OCI-LY1 (cell line): ENCODE measurements around the gene FAM237A.

ENCODE experiments used
- H2AFZ ChIP-seq: fragments of 200-600 bp; sonication (generic), shearing (Covaris generic); 2 replicates; pipeline ENCODE4 v1.6.0; 2014; ENCODE audit warnings: antibody characterized with exemption, mild to moderate bottlenecking, low read length
- H3F3A ChIP-seq: fragments of 200-600 bp; sonication (generic), shearing (Covaris generic); 2 replicates; pipeline ENCODE4 v1.6.0; 2014; ENCODE audit warnings: mild to moderate bottlenecking, antibody characterized with exemption, low read length, moderate library complexity; ENCODE audit not compliant: insufficient read depth
- H3K27ac ChIP-seq: fragments of 200-600 bp; sonication (generic); 2 replicates; pipeline ENCODE4 v1.5.1; 2014; ENCODE audit warnings: low read length, mixed run types, mild to moderate bottlenecking, low read depth; ENCODE audit not compliant: poor library complexity, severe bottlenecking
- H3K27me3 ChIP-seq: fragments of 200-600 bp; sonication (generic); 2 replicates; pipeline ENCODE4 v1.6.0; 2014; ENCODE audit warnings: antibody characterized with exemption, mild to moderate bottlenecking, low read length, moderate library complexity; ENCODE audit not compliant: insufficient read depth
- H3K36me3 ChIP-seq: fragments of 200-600 bp; sonication (generic); 2 replicates; pipeline ENCODE4 v1.6.1; 2014; ENCODE audit warnings: mild to moderate bottlenecking, antibody characterized with exemption, low read length, moderate library complexity, mixed read lengths; ENCODE audit not compliant: insufficient read depth
- H3K4me1 ChIP-seq: fragments of 200-600 bp; sonication (generic); 2 replicates; pipeline ENCODE4 v1.5.1; 2014; ENCODE audit warnings: mild to moderate bottlenecking, low read length, moderate library complexity; ENCODE audit not compliant: insufficient read depth, severe bottlenecking
- H3K4me2 ChIP-seq: fragments of 200-600 bp; sonication (generic), shearing (Covaris generic); 2 replicates; pipeline ENCODE4 v1.6.1; 2014; ENCODE audit warnings: low read length
- H3K4me3 ChIP-seq: fragments of 200-600 bp; sonication (generic); 2 replicates; pipeline ENCODE4 v1.5.1; 2014; ENCODE audit warnings: low read length, low read depth, mild to moderate bottlenecking, mixed read lengths; ENCODE audit not compliant: poor library complexity, severe bottlenecking
- H3K79me2 ChIP-seq: fragments of 200-600 bp; shearing (Covaris generic); 2 replicates; pipeline ENCODE4 v1.6.1; 2016; ENCODE audit warnings: mixed run types, low read length, mixed read lengths; ENCODE audit not compliant: insufficient read depth
- H3K9ac ChIP-seq: fragments of 200-600 bp; sonication (generic), shearing (Covaris generic); 2 replicates; pipeline ENCODE4 v1.6.1; 2014; ENCODE audit warnings: mild to moderate bottlenecking, low read length, mixed read lengths
- H3K9me2 ChIP-seq: fragments of 200-600 bp; sonication (generic), shearing (Covaris generic); 2 replicates; pipeline ENCODE4 v1.6.1; 2014; ENCODE audit warnings: low read depth, mild to moderate bottlenecking, low read length, mixed read lengths
- H3K9me3 ChIP-seq: fragments of 200-600 bp; shearing (Covaris generic); 2 replicates; pipeline ENCODE4 v1.6.1; 2014; ENCODE audit warnings: low read length, mixed read lengths
- H4K20me1 ChIP-seq: fragments of 200-600 bp; sonication (generic), shearing (Covaris generic); 2 replicates; pipeline ENCODE4 v1.6.0; 2016; ENCODE audit warnings: mild to moderate bottlenecking, low read length; ENCODE audit not compliant: insufficient read depth
- EZH2 ChIP-seq: fragments of 200-600 bp; sonication (generic), shearing (Covaris generic); IDR thresholded peaks from 2 replicates; pipeline ENCODE4 v1.8.0; 2017; ENCODE audit warnings: borderline replicate concordance, mixed run types, mild to moderate bottlenecking, antibody characterized with exemption, low read length, moderate library complexity, mixed read lengths
- TF ChIP-seq, protein P1 (sequence below): fragments of 200-600 bp; sonication (generic), shearing (Covaris generic); IDR thresholded peaks from 2 replicates; pipeline ENCODE4 v1.5.1; 2017; ENCODE audit warnings: mild to moderate bottlenecking, antibody characterized with exemption, low read length, moderate library complexity, mixed read lengths

Gene FAM237A

DNA sequence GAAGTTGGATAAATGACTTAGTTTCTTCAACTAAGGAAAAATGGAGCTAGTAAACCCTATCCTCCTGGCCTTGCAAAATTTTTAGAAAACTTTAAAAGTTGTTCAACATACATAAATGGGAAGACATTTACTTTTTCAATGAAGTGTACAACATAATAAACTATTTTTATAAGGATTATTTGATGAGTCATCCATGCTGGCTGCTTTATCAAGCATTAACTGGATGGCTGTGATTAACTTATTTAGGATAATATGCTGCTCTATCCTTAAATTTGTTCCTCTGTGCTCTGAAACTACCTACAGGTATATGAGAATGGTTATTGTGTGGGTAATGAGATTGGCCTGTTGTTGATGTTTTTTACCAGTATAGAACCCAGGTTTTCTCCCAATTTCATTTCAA is 54.6 kb downstream of the FAM237A start:
- Histone ChIP-seq H3K4me1 (no peaks in the 10 kb centered on the region), H3K4me2 (no peak overlapping the region), H2AFZ (no peak overlapping the region), H3K79me2 (no peaks in the 10 kb centered on the region), H3K36me3 (no peaks in the 10 kb centered on the region), H3K27ac (no peak overlapping the region), H3K9me3 (no peaks in the 10 kb centered on the region), H3K4me3 (no peak overlapping the region), H3K9ac (no peak overlapping the region), H3K27me3 (no peaks in the 10 kb centered on the region), H3F3A (no peaks in the 10 kb centered on the region), H4K20me1 (no peaks in the 10 kb centered on the region), H3K9me2 (no peaks in the 10 kb centered on the region)
- TF ChIP-seq EZH2, result no peak
- TF ChIP-seq, protein P1, sequence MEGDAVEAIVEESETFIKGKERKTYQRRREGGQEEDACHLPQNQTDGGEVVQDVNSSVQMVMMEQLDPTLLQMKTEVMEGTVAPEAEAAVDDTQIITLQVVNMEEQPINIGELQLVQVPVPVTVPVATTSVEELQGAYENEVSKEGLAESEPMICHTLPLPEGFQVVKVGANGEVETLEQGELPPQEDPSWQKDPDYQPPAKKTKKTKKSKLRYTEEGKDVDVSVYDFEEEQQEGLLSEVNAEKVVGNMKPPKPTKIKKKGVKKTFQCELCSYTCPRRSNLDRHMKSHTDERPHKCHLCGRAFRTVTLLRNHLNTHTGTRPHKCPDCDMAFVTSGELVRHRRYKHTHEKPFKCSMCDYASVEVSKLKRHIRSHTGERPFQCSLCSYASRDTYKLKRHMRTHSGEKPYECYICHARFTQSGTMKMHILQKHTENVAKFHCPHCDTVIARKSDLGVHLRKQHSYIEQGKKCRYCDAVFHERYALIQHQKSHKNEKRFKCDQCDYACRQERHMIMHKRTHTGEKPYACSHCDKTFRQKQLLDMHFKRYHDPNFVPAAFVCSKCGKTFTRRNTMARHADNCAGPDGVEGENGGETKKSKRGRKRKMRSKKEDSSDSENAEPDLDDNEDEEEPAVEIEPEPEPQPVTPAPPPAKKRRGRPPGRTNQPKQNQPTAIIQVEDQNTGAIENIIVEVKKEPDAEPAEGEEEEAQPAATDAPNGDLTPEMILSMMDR, result no peak

DNA sequence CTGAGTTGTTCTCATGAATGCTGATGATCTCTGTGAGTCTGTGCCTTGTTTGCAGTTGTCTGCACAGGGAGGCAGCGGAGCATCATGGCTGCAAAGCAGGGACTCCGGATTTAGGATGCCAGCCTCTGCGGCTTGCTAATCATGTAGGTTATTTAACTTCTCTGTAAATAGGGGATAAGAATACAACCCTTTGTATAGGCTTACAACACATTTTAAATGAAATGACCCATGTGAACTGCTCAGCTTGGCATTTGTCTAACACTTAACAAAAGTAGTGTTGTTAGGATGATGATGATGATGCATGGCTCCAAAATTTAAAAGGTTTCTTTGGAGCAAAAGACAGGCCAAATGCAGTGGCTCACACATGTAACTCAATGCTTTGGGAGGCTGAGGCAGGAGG is 56.5 kb downstream of the FAM237A start:
- H3F3A ChIP-seq, result no peaks in the 10 kb centered on the region
- no peaks in the 10 kb centered on the region for H3K4me1 ChIP-seq
- H3K9ac ChIP-seq, result no peak overlapping the region
- H3K27me3 ChIP-seq, result no peaks in the 10 kb centered on the region
- H3K27ac ChIP-seq, result no peak overlapping the region
- no peaks in the 10 kb centered on the region for H4K20me1 ChIP-seq
- H3K9me3 ChIP-seq, result no peaks in the 10 kb centered on the region
- H2AFZ ChIP-seq, result no peak overlapping the region
- H3K4me3 ChIP-seq, result no peak overlapping the region
- no peak overlapping the region for H3K4me2 ChIP-seq
- no peaks in the 10 kb centered on the region for H3K9me2 ChIP-seq
- no peaks in the 10 kb centered on the region for H3K36me3 ChIP-seq
- TF ChIP-seq, protein P1, result no peak
- TF ChIP-seq EZH2, result no peak
- no peaks in the 10 kb centered on the region for H3K79me2 ChIP-seq
